SK-N-SH treated with all-trans-retinoic acid at 6 μM for 48 hours (cell line): Measurements from ENCODE around the gene PID1.

Experiments used
- ATAC-seq: fragments of 200-7000 bp; cut with Tn5 transposase; 3 replicates; pipeline ENCODE4 v1.9.1; 2020; ENCODE audit warnings: mild to moderate bottlenecking, moderate library complexity
- ARNTL ChIP-seq: fragments of 450-650 bp; formaldehyde crosslinking; IDR thresholded peaks from 2 replicates; pipeline ENCODE4 v1.5.0; 2020; ENCODE audit warnings: low read depth, mild to moderate bottlenecking, moderate library complexity, borderline replicate concordance
- BACH2 ChIP-seq: fragments of 250-450 bp; sonication (Bioruptor Pico); IDR thresholded peaks from 2 replicates; pipeline ENCODE4 v1.9.0; 2021; ENCODE audit warnings: mild to moderate bottlenecking, borderline replicate concordance
- CREB5 ChIP-seq: fragments of 250-450 bp; sonication (Bioruptor Pico); IDR thresholded peaks from 2 replicates; pipeline ENCODE4 v1.5.1; 2020; ENCODE audit warnings: low read depth, mild to moderate bottlenecking, moderate library complexity
- CSDC2 ChIP-seq: fragments of 250-450 bp; sonication (Bioruptor Pico); IDR thresholded peaks from 2 replicates; pipeline ENCODE4 v1.5.0; 2020; ENCODE audit warnings: mild to moderate bottlenecking, moderate library complexity
- CSRNP3 ChIP-seq: fragments of 250-450 bp; sonication (Bioruptor Pico); IDR thresholded peaks from 2 replicates; pipeline ENCODE4 v1.5.1; 2021; ENCODE audit warnings: mild to moderate bottlenecking, moderate library complexity
- ESRRG ChIP-seq: fragments of 250-450 bp; sonication (Bioruptor Pico); IDR thresholded peaks from 2 replicates; pipeline ENCODE4 v1.6.1; 2021; ENCODE audit warnings: mild to moderate bottlenecking
- GLIS3 ChIP-seq: fragments of 250-450 bp; sonication (Bioruptor Pico); IDR thresholded peaks from 2 replicates; pipeline ENCODE4 v1.5.0; 2020; ENCODE audit warnings: mild to moderate bottlenecking, moderate library complexity
- ISL1 ChIP-seq: fragments of 250-450 bp; sonication (Bioruptor Pico); IDR thresholded peaks from 2 replicates; pipeline ENCODE4 v2.1.2; 2022; ENCODE audit warnings: mild to moderate bottlenecking, moderate library complexity
- OSR1 ChIP-seq: fragments of 250-450 bp; sonication (Bioruptor Pico); IDR thresholded peaks from 2 replicates; pipeline ENCODE4 v1.8.0; 2022; ENCODE audit warnings: moderate library complexity, mild to moderate bottlenecking, inconsistent platforms
- PATZ1 ChIP-seq: fragments of 250-450 bp; sonication (Bioruptor Pico); IDR thresholded peaks from 2 replicates; pipeline ENCODE4 v1.8.0; 2020; ENCODE audit warnings: mild to moderate bottlenecking, moderate library complexity, borderline replicate concordance
- POU6F1 ChIP-seq: fragments of 250-450 bp; sonication (Bioruptor Pico); IDR thresholded peaks from 2 replicates; pipeline ENCODE4 v1.8.0; 2021; ENCODE audit warnings: low read depth, mild to moderate bottlenecking, moderate library complexity, borderline replicate concordance
- PPARA ChIP-seq: fragments of 250-450 bp; sonication (Bioruptor Pico); IDR thresholded peaks from 2 replicates; pipeline ENCODE4 v1.5.0; 2020; ENCODE audit warnings: mild to moderate bottlenecking, borderline replicate concordance
- RARB ChIP-seq: fragments of 250-450 bp; sonication (Bioruptor Pico); IDR thresholded peaks from 2 replicates; pipeline ENCODE4 v1.8.0; 2021; ENCODE audit warnings: mild to moderate bottlenecking, moderate library complexity
- SNAI2 ChIP-seq: fragments of 250-450 bp; sonication (Bioruptor Pico); IDR thresholded peaks from 2 replicates; pipeline ENCODE4 v1.5.0; 2020; ENCODE audit warnings: mild to moderate bottlenecking, moderate library complexity
- TCF4 ChIP-seq: fragments of 250-450 bp; sonication (Bioruptor Pico); IDR thresholded peaks from 2 replicates; pipeline ENCODE4 v1.8.0; 2021; ENCODE audit warnings: mild to moderate bottlenecking, moderate library complexity, borderline replicate concordance
- TOX ChIP-seq: fragments of 250-450 bp; sonication (Bioruptor Pico); IDR thresholded peaks from 2 replicates; pipeline ENCODE4 v1.8.0; 2021; ENCODE audit warnings: mild to moderate bottlenecking, moderate library complexity, borderline replicate concordance
- TSHZ2 ChIP-seq: fragments of 250-450 bp; sonication (Bioruptor Pico); IDR thresholded peaks from 2 replicates; pipeline ENCODE4 v1.5.0; 2020; ENCODE audit warnings: mild to moderate bottlenecking, moderate library complexity
- ZC3H10 ChIP-seq: fragments of 250-450 bp; sonication (Bioruptor Pico); IDR thresholded peaks from 2 replicates; pipeline ENCODE4 v1.5.1; 2021; ENCODE audit warnings: mild to moderate bottlenecking, moderate library complexity
- ZFP3 ChIP-seq: fragments of 250-450 bp; sonication (Bioruptor Pico); IDR thresholded peaks from 2 replicates; pipeline ENCODE4 v1.5.0; 2020; ENCODE audit warnings: mild to moderate bottlenecking, moderate library complexity
- ZFP30 ChIP-seq: fragments of 450-650 bp; formaldehyde crosslinking; IDR thresholded peaks from 2 replicates; pipeline ENCODE4 v1.5.0; 2022; ENCODE audit warnings: mild to moderate bottlenecking, moderate library complexity
- ZNF565 ChIP-seq: fragments of 450-650 bp; formaldehyde crosslinking; conservative IDR thresholded peaks from 2 replicates; pipeline ENCODE4 v1.5.0; 2020; ENCODE audit warnings: low read depth, mild to moderate bottlenecking, moderate library complexity
- ZNF70 ChIP-seq: fragments of 450-650 bp; formaldehyde crosslinking; IDR thresholded peaks from 2 replicates; pipeline ENCODE4 v1.5.0; 2020; ENCODE audit warnings: mild to moderate bottlenecking, moderate library complexity
- ZNF8 ChIP-seq: fragments of 450-650 bp; formaldehyde crosslinking; IDR thresholded peaks from 2 replicates; pipeline ENCODE4 v1.5.0; 2020; ENCODE audit warnings: mild to moderate bottlenecking, moderate library complexity

The PID1 gene

GRCh38 chr2:229254206-229254605, 16.9 kb downstream of the PID1 start:
- ATAC-seq: no peak

GRCh38 chr2:229252996-229253395, 18.1 kb downstream of the PID1 start:
- ATAC-seq: no peak
- TF ChIP-seq ZC3H10 (CRISPR knock-in tag) (no peak), TOX (no peak), ISL1 (CRISPR knock-in tag) (no peak), CREB5 (CRISPR knock-in tag) (no peak), PATZ1 (CRISPR knock-in tag) (no peak), ZNF8 (CRISPR knock-in tag) (no peak), ZNF70 (CRISPR knock-in tag) (no peak), CSRNP3 (CRISPR knock-in tag) (no peak), GLIS3 (CRISPR knock-in tag) (no peak), TCF4 (CRISPR knock-in tag) (no peak), CSDC2 (CRISPR knock-in tag) (no peak), PPARA (CRISPR knock-in tag) (no peak)

More at GRCh38 chr2:229254206-229254605, 16.9 kb downstream of the PID1 start:
- no peak for TF ChIP-seq ZNF565 (CRISPR knock-in tag)
- TF ChIP-seq CSRNP3 (CRISPR knock-in tag): no peak
- no peak for TF ChIP-seq BACH2 (CRISPR knock-in tag)
- TF ChIP-seq TOX: no peak
- no peak for TF ChIP-seq ZFP30 (CRISPR knock-in tag)
- no peak for TF ChIP-seq TSHZ2
- no peak for TF ChIP-seq GLIS3 (CRISPR knock-in tag)
- TF ChIP-seq ARNTL (CRISPR knock-in tag): no peak
- no peak for TF ChIP-seq ZNF70 (CRISPR knock-in tag)
- TF ChIP-seq CREB5 (CRISPR knock-in tag): no peak
- TF ChIP-seq PPARA (CRISPR knock-in tag): no peak
- TF ChIP-seq OSR1 (CRISPR knock-in tag): no peak
- TF ChIP-seq TCF4 (CRISPR knock-in tag): no peak
- TF ChIP-seq ZFP3: no peak
- TF ChIP-seq ISL1 (CRISPR knock-in tag): no peak
- TF ChIP-seq ESRRG (CRISPR knock-in tag): no peak
- TF ChIP-seq, all 23 proteins: peak for 0

GRCh38 chr2:229252280-229252679, 18.8 kb downstream of the PID1 start:
- ATAC-seq: no peak
- TF ChIP-seq ZFP3 (no peak), ZNF8 (CRISPR knock-in tag) (no peak), TOX (no peak), ZNF565 (CRISPR knock-in tag) (no peak), RARB (no peak), ISL1 (CRISPR knock-in tag) (no peak), ESRRG (CRISPR knock-in tag) (no peak), SNAI2 (CRISPR knock-in tag) (no peak), POU6F1 (no peak), CSDC2 (CRISPR knock-in tag) (no peak), TCF4 (CRISPR knock-in tag) (no peak), ZC3H10 (CRISPR knock-in tag) (no peak), ZNF70 (CRISPR knock-in tag) (no peak)
